Fibroblast of skin of abdomen (primary cell): ENCODE data around the gene CCDC85B. TPM values are rescaled to one million over a fixed set of nuclear protein-coding genes. Genes with fewer than 3 reads are reported as not detected.
"Not testable (repeated sequence)": the region's sequence is repeated elsewhere in the genome, so short reads cannot be mapped to it uniquely, and the experiment has no call there.

Source experiments
- DNase-seq: peaks from one replicate; pipeline ENCODE4 v3.0.0-alpha.2; 2013
- polyA plus RNA-seq, 2 experiments: library from polyadenylated mRNA; unstranded; fragments of 120-200 nt; gene quantifications; one replicate each; pipeline ENCODE4 v1.2.1, GENCODE V29; 2013; ENCODE audit not compliant: insufficient read length in 2 of 2

CCDC85B gene
- 53.1 TPM for polyA plus RNA-seq (2013, experiment 1 of 2; ENCODE audit: insufficient read length)
- 58.5 TPM for polyA plus RNA-seq (2013, experiment 2 of 2; ENCODE audit: insufficient read length)

- DNase-seq = peak; percentile 96
Measured at GRCh38 chr11:65890324-65891218, at the start of gene CCDC85B. TSS of gene CCDC85B (plus strand) at chr11:65890673. CDS start at chr11:65890784, 111 bp downstream.

DNA sequence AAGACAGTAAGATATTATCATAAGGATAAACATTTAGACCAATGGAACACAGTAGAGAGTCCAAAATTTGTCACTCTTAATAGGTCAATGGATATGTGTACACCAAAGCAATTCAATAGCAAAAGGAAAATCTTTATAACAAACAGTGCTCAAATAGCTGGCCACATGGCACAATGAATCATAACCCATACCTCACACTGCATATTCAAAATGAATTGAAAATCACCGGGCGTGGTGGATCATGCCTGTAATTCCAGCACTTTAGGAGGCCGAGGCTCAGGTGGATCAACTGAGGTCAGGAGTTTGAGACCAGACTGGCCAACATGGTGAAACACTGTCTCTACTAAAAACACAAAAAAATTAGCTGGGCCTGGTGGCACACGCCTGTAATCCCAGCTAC, 48.3 kb upstream of the CCDC85B start:
- no peak for DNase-seq

- DNase-seq = no peak
Measured at GRCh38 chr11:65843811-65844210, 46.7 kb upstream of the CCDC85B start.

- no peak for DNase-seq
Measured at GRCh38 chr11:65844231-65844872, 46.1 kb upstream of the CCDC85B start.

DNA sequence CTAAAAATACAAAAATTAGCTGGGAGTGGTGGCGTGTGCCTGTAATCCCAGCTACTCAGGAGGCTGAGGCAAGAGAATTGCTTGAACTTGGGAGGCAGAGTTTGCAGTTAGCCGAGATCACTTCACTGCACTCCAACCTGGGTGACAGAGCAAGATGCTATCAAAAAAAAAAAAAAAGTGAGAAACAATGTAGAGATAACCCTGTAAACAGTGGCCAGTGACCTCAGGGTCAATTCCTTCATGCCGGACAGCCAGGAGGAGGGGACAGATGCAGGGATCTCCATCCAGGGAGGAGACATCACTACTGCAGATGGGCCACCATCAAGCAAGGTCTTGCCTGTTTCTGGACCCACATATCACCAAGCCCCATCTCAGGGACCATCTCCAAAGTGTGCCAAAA, 42.7 kb upstream of the CCDC85B start:
- no peak for DNase-seq

DNA sequence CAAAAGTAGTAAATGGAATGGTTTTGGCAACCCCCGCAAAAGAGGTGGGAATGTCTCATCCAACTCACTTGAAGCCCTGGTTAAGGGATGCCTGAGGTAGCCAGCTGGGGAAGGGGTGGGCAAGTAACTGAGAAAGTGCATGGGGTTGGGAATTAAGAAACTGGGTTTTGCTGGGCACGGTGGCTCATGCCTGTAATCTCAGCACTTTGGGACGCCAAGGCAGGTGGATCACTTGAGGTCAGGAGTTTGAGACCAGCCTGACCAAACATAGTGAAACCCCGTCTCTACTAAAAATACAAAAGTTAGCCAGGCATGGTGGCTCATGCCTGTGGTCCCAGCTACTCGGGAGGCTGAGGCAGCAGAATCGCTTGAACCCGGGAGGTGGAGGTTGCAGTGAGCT, 41.8 kb upstream of the CCDC85B start:
- not testable (repeated sequence) for DNase-seq

DNA sequence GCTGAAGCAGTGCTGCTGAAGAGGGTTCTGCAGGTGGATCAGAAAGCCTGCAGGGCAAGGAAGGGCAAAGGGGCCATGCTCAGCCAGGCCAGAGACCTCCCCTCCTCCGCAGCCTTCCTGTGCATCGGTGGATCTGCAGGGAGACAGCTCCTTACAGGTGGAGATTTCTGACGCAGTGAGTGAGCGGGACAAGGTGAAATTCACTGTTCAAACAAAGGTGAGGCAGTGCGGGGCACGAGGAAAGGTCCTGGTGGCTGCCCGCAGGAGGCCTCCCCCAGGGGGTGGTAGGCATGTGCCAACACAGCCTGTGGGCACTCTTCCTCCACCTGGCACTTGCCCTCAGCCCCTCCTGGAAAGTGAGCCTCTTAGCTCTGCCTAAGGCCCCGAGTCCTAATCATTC, 41.1 kb upstream of the CCDC85B start:
- DNase-seq = no peak

- DNase-seq = no peak
Measured at GRCh38 chr11:65849771-65850216, 40.7 kb upstream of the CCDC85B start.

- DNase-seq = no peak
Measured at GRCh38 chr11:65850217-65851082, 40.0 kb upstream of the CCDC85B start.

GRCh38 chr11:65851083-65851579, 39.3 kb upstream of the CCDC85B start:
- no peak for DNase-seq

GRCh38 chr11:65851811-65852507, 38.5 kb upstream of the CCDC85B start:
- DNase-seq = no peak

- DNase-seq = no peak
Measured at GRCh38 chr11:65852508-65853245, 37.8 kb upstream of the CCDC85B start.

DNA sequence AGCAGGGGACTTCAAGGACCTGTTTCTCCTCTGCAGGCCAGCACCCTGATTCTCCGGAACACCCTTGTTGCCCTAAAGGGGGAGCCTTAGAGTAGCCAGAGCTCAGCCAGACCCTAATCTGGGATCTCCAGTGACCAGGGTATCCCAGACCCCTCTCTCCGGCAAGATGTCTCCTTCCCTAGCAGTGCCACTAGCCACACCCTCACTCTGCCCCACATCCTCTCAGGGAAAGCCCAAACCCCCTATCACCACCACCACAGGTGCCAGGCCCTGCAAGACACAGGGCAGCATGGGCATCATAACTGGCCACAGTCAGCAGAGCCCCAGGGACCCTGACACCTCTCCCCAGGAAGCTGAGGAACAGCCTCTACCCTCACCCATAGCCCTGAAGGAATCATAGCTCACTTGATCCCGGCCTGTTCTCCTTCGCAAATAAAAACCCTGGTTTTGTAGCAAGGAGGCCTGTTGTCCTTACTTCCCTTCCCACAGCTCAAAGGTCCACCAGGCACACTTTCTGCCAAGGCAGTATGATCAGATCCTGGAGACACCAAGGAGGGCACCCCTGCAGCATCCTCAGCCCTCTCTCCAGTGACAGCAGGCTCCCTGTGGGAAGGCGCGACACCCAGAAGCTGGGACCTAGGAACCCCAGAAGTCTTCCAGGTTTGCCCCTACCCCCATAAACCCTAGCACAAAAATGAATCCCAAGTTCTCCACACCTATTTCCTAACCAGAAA, 37.1 kb upstream of the CCDC85B start:
- no peak for DNase-seq

DNA sequence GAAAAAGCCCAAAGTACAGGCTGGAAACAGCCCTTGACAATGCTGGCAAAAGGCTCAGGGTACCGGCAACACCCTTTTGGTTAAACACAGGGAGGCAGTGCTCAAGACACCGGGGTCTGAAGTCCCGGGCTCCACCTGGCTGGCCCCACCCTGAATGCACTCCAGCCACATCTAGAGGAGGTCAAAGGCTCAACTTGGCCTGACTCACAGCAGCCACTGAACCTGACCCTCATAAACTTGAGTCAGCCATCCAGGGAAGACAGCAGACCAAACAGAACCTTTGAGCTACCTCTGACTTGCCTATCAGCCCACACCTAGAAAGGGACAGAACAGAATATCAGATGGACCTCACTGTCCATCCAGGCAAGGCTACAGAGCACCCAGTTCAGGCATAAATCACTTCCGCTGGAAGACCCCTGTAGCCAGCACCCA, 36.3 kb upstream of the CCDC85B start:
- no peak for DNase-seq

- DNase-seq = no peak
Measured at GRCh38 chr11:65854852-65855837, 35.3 kb upstream of the CCDC85B start.

DNA sequence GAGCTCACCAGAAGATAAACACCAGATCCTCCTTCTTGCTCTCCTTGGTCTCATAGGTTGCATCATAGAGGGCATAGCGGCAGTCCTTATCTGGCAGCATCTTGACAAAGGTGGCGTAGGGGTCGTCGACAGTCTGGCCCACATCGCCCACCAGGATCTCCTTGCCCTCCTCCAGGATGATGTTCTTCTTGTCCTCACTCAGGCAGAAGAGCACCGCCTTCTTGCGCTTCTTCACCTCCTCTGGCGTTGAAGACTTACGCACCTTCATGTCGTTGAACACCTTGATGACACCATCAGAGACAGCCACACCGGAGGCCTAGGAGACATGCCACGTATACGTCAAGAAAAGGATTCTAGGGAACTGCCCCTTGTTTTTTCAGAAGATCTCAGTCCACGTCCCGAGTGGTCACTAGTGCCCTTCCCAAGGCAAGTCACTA, 34.5 kb upstream of the CCDC85B start:
- DNase-seq = no peak

DNA sequence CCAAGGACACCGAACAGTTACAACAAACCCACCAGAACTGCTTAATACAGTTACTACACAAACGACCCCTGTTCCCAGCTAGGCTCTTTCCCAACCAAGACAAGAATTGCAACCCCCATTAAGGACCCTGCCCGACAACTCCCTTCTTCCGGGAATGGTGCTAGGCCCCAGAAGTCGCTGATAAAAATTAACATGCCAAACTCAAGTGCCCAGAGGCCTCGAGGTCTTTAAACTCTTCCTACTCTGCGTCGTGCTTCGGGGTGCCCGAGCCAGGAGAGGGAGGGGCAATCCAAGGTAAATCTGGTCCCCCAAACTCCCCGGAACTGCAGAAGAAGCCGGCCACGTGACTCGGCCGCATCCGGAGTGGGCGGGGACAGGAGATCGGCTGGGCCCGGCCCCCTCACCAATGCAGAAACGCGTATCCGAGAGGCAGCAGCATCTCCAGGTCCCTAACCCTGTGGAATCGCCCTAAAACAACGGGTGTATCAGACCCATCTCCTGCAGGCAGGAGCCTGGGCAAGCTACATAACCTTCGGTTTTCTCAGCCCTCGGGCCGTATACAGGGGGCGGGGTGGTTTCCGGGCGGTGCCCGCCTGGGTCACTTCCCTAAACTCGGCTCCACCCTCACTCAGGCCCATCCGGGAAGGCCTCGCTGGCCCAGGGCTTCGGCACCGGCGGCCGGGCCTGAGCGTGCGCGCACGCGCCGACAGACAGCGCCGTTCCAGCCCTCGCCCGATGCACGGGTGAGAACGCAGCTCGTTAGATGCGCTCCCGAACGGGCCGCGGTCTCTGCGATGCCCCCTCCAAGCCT, 33.6 kb upstream of the CCDC85B start:
- DNase-seq = peak; percentile 52

DNA sequence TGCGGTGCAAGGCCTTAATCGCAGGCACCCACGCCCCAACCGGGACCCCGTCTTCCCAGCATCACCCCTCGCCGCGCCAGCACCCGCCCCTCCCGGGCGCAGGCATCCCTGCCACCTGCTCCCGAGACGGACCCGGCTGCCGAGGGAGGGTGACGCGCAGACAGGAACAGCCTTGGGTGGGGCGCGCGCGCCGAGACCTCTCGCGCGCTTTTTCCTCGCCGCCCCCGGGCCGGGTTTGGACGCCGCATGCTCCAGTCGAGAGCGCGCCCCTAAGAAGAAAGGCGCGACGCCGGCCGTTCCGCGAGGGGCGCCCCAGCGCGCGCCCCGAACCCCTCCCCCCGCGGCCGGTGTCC, 33.0 kb upstream of the CCDC85B start:
- no peak for DNase-seq
